Sigmoid colon (tissue), 7 donors: ENCODE results near the gene PLXNB2. TPM values are rescaled to one million over a fixed set of nuclear protein-coding genes. Genes with fewer than 3 reads are reported as not detected.
A peak's percentile ranks its signal among the peaks of the same experiment; 100 is the strongest.

Experiments
- DNase-seq: peaks from one replicate; pipeline ENCODE4 v3.0.0-alpha.2; 2019
- H3K27ac ChIP-seq, 4 donors: fragments of 200-600 bp; sonication (generic); one replicate each; pipeline ENCODE4 v1.5.1; 2016 to 2019; ENCODE audit warnings: mild to moderate bottlenecking in 1 of 4
- H3K27me3 ChIP-seq, 3 donors: fragments of 200-600 bp; sonication (generic); one replicate each; pipeline ENCODE4 v1.5.1; 2019; ENCODE audit warnings: mild to moderate bottlenecking in 1 of 3
- H3K36me3 ChIP-seq, 4 donors: fragments of 200-600 bp; sonication (generic); one replicate each; pipeline ENCODE4 v1.5.1; 2016 to 2019
- H3K4me1 ChIP-seq, 4 donors: fragments of 200-600 bp; sonication (generic); one replicate each; pipeline ENCODE4 v1.5.1; 2017 to 2019
- H3K4me3 ChIP-seq, 4 donors: fragments of 200-600 bp; sonication (generic); one replicate each; pipeline ENCODE4 v1.5.1; 2017 to 2019; ENCODE audit warnings: mild to moderate bottlenecking in 2 of 4, moderate library complexity in 1 of 4
- H3K9me3 ChIP-seq, 4 donors: fragments of 200-600 bp in 3 of 4; sonication (generic) in 3 of 4; one replicate each; pipeline versions ENCODE4 v1.5.1 to v1.6.1; 2013 to 2019
- CTCF ChIP-seq, 4 experiments: fragments of 450-650 bp in 3 of 4; fragments of 200-600 bp in 1 of 4; IDR thresholded peaks; one replicate each; pipeline ENCODE4 v1.5.1; 2016 to 2019; ENCODE audit warnings: antibody characterized with exemption in 4 of 4, mild to moderate bottlenecking in 3 of 4, moderate library complexity in 2 of 4
- EP300 ChIP-seq, 4 donors: sonication (generic); formaldehyde crosslinking; IDR thresholded peaks; one replicate each; pipeline ENCODE4 v1.6.1; 2017; ENCODE audit warnings: antibody characterized with exemption in 4 of 4
- POLR2A ChIP-seq, 2 donors: fragments of 450-650 bp; IDR thresholded peaks; one replicate each; pipeline ENCODE4 v1.6.1; 2016; ENCODE audit warnings: antibody characterized with exemption in 2 of 2, mild to moderate bottlenecking in 2 of 2, moderate library complexity in 2 of 2
- POLR2AphosphoS5 ChIP-seq, 4 donors: sonication (generic); formaldehyde crosslinking; IDR thresholded peaks; one replicate each; pipeline ENCODE4 v1.6.1; 2017; ENCODE audit warnings: antibody characterized with exemption in 4 of 4
- WGBS, 2 donors: extraction: QIAGEN DNeasy Blood & Tissue Kit; methylation state at CpG; one replicate each; pipeline ENCODE4 v1.1.7; 2013; 5-methylcytosine and 5-hydroxymethylcytosine counted together
- intact Hi-C: fragments of 100-400 bp; cut with DNase I; formaldehyde crosslinking; loops from one replicate; pipeline ENCODE4 v1.15.1; 2023
- polyA plus RNA-seq, 3 donors: library from polyadenylated mRNA; stranded (reverse); fragments of 200-250 nt; gene quantifications; one replicate each; pipeline ENCODE4 v1.2.3, GENCODE V29; 2013
- total RNA-seq, 4 donors: library from RNA; depleted of rRNA; stranded (reverse); fragments of >200 nt; gene quantifications; one replicate each; pipeline ENCODE4 v1.1.0, GENCODE V29; 2016
- donor health status: healthy with polysubstance abuse.
- donor health status: Bipolar disorder and iron deficiency.
- donor health status: healthy.

The PLXNB2 gene
- total and polyA plus RNA-seq, 7 donors: 18.6 to 150 (median 67.5) TPM

- peak; percentile 59 for DNase-seq
- Histone ChIP-seq H3K27me3 (no peaks in the 10 kb centered on the region), H3K4me1 (no peaks in the 10 kb centered on the region), H3K27ac (no peak overlapping the region), H3K9me3 (no peaks in the 10 kb centered on the region), H3K4me3 (no peak overlapping the region), H3K36me3 (peaks cover 23 to 79% (median 49%) of the 10 kb centered on the region in 4 donors)
- intact Hi-C loops: no loop called here
- TF ChIP-seq EP300 (IDR thresholded peaks at IDR 0.05) (no peak), POLR2AphosphoS5 (IDR thresholded peaks at IDR 0.05) (no peak), CTCF (IDR thresholded peaks at IDR 0.05) (no peak), POLR2A (IDR thresholded peaks at IDR 0.05) (no peak)
- 91 to 97% methylated on average over 9 of the region's 9 CpGs for WGBS, 2 donors
Measured at GRCh38 chr22:50228366-50228765, 79.1 kb downstream of the PLXNB2 start.

DNA sequence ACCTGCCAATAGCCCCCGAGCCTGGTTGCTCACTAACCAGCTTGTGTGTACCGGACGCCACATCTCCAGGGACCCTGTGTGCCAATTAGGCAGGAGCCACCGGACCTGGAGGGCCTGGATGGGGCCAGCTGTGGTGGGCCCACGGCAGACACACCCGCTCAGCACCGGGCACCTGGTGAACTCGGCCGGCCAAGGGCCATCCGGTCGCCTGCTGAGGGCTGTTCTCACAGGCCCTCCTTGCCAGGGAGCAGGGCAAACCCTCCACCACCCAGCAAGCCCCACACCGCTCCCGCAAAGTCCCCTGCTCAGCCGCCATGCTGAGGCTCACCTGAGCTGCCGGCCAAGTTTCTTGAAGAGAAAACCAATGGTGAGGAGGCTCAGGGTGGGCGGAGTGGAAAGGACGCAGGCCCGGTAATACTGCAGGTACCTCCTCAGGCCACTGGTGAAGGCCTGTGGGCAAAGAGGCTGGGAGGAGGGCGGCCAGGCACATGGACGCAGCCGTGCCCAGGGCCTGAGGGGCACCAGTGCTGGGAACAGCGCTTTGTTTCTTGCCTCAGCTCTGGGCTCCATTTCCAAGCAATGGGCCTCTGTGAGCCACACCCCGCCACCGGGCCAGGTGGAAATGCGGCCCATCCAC, 79.7 kb downstream of the PLXNB2 start:
- Histone ChIP-seq H3K36me3 (peaks cover 30 to 79% (median 51%) of the 10 kb centered on the region in 4 donors), H3K4me3 (no peak overlapping the region), H3K27me3 (no peaks in the 10 kb centered on the region), H3K27ac (no peak overlapping the region), H3K4me1 (no peaks in the 10 kb centered on the region), H3K9me3 (no peaks in the 10 kb centered on the region)
- TF ChIP-seq POLR2A (IDR thresholded peaks at IDR 0.05) (no peak), CTCF (IDR thresholded peaks at IDR 0.05) (no peak), EP300 (IDR thresholded peaks at IDR 0.05) (no peak), POLR2AphosphoS5 (IDR thresholded peaks at IDR 0.05) (no peak)
- WGBS, 2 donors: 92 to 96% methylated on average over 25 of the region's 25 CpGs
- intact Hi-C loops: no loop called here
- DNase-seq: peak; percentile 63

DNA sequence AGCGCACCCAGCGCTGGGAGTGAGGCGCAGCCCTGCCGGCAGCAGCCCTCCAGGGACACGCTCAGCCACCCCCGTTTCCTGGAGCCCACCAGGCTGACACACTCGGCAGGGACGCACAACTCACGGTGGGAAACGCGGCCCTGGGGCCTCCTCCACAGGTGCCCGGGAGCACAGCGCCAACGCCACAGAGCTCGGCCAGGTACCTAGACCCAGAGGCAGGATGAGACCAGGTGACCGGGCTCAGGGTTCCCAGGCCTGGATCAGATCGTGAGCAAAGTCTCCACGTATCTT, 80.6 kb downstream of the PLXNB2 start:
- H3K9me3 ChIP-seq: no peaks in the 10 kb centered on the region
- H3K27ac ChIP-seq: no peak overlapping the region
- no peaks in the 10 kb centered on the region for H3K4me1 ChIP-seq
- peaks cover 39 to 79% (median 58%) of the 10 kb centered on the region in 4 donors for H3K36me3 ChIP-seq
- H3K27me3 ChIP-seq: no peaks in the 10 kb centered on the region
- intact Hi-C loops: no loop called here
- DNase-seq: no peak
- TF ChIP-seq POLR2A (IDR thresholded peaks at IDR 0.05) (no peak), CTCF (IDR thresholded peaks at IDR 0.05) (no peak), POLR2AphosphoS5 (IDR thresholded peaks at IDR 0.05) (no peak), EP300 (IDR thresholded peaks at IDR 0.05) (no peak)
- no peak overlapping the region for H3K4me3 ChIP-seq
- WGBS, 2 donors: 88 to 95% methylated on average over 18 of the region's 18 CpGs

GRCh38 chr22:50226063-50226874, 81.2 kb downstream of the PLXNB2 start:
- intact Hi-C loops: no loop called here
- no peak overlapping the region for H3K4me3 ChIP-seq
- TF ChIP-seq POLR2AphosphoS5 (IDR thresholded peaks at IDR 0.05) (no peak), CTCF (IDR thresholded peaks at IDR 0.05) (no peak), POLR2A (IDR thresholded peaks at IDR 0.05) (no peak), EP300 (IDR thresholded peaks at IDR 0.05) (no peak)
- no peak overlapping the region for H3K27ac ChIP-seq
- H3K36me3 ChIP-seq: peaks cover 44 to 83% (median 64%) of the 10 kb centered on the region in 4 donors
- peak; percentile 57 for DNase-seq
- no peaks in the 10 kb centered on the region for H3K27me3 ChIP-seq
- H3K9me3 ChIP-seq: no peaks in the 10 kb centered on the region
- H3K4me1 ChIP-seq: no peaks in the 10 kb centered on the region
- WGBS, 2 donors: 91 to 92% methylated on average over 31 of the region's 31 CpGs
